SU-DHL-6 (cell line): ENCODE data around the gene PIK3C2B.

Source experiments
- CTCF ChIP-seq: fragments of 200-600 bp; sonication (generic); IDR thresholded peaks from one replicate; pipeline ENCODE4 v1.5.1; 2017; ENCODE audit warnings: antibody characterized with exemption, mild to moderate bottlenecking, low read length, moderate library complexity; ENCODE audit not compliant: insufficient read depth, poor library complexity, severe bottlenecking
- EZH2phosphoT487 ChIP-seq: fragments of 200-600 bp; sonication (generic), shearing (Covaris generic); conservative IDR thresholded peaks from 2 replicates; pipeline ENCODE4 v1.6.1; 2018; ENCODE audit warnings: mild to moderate bottlenecking, antibody characterized with exemption, low read length, moderate library complexity, mixed read lengths

GRCh38 chr1:204520834-204521709 lies 26.5 kb upstream of the PIK3C2B start:
- TF ChIP-seq CTCF (no peak), EZH2phosphoT487 (no peak)
